HG03442 (cell line): ENCODE measurements around the gene OR5H15.
"Not testable (repeated sequence)": the region's sequence is repeated elsewhere in the genome, so short reads cannot be mapped to it uniquely, and the experiment has no call there.

Experiments used
- ATAC-seq: cut with Tn5 transposase; IDR thresholded peaks from one replicate; pipeline ENCODE4 v1.9.1; 2021; ENCODE audit warnings: mild to moderate bottlenecking, moderate library complexity; ENCODE audit not compliant: unreplicated experiment

Gene OR5H15

GRCh38 chr3:98166396-98166795 lies at the start of gene OR5H15:
OR5H15 (plus strand) TSS chr3:98166696; CDS start chr3:98168700, 2,004 bp downstream.
- ATAC-seq = no peak

DNA sequence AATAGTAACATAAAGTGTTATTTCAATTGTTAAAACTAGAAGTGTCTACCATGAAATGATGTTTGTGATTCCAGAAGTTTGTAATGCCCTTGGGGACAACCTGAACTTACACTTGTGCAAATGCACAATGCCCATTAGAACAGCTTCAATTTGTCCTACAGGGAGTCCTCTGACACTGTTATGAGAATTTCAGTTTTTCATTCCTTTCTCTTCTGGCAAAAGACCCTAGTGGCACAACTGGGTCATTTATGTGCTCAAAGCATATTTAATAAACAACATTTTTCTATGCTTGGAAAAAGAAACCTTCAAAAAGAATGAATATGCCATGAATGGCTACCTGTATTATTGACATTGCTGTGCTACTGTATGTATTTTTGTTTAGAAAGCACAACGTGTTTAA lies 36.1 kb upstream of the OR5H15 start, which contains the start of gene OR5H1:
TSS of gene OR5H1 (plus strand) at position 301 of the 400 bp plus-strand sequence. CDS start 1,977 bp downstream, outside the sequence.
- ATAC-seq = no peak

DNA sequence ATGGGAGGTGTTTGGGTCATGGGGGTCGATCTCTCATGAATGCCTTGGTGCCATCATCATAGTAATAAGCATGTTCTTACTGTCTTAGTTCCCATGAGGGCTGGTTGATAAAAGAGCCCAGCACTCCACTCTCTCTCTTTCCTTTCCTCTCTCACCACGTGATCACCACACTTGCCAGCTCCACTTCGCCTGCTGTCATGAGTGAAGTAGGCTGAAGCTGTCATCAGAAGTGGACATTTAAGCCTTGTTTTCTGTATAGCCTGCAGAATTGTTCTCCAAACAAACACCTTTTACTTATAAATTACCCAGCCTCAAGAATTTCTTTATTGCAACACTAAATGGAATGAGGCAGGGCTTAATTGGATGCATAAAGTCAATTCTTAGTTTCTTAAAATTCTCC lies 29.9 kb upstream of the OR5H15 start:
- ATAC-seq = no peak

GRCh38 chr3:98137826-98138557 lies 28.5 kb upstream of the OR5H15 start:
- ATAC-seq = not testable (repeated sequence)

DNA sequence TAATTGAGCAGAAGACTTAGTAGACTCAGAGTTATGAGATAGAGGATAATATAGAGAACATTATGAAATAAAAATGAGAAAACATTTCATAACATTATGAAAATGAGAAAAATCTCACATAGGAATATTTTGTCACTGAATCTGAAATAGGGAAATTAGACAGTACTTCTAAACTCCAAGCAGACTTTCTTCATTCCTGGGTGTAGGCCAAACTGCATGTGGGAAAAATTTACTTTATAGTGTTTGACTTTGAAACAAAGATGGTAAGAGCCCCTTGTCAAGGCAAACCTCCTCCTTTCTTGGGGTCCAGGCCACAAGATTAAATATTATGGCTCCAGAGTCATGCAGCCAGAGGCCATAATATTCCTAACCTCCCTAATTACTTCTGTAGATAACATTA lies 26.0 kb upstream of the OR5H15 start:
- ATAC-seq = no peak

DNA sequence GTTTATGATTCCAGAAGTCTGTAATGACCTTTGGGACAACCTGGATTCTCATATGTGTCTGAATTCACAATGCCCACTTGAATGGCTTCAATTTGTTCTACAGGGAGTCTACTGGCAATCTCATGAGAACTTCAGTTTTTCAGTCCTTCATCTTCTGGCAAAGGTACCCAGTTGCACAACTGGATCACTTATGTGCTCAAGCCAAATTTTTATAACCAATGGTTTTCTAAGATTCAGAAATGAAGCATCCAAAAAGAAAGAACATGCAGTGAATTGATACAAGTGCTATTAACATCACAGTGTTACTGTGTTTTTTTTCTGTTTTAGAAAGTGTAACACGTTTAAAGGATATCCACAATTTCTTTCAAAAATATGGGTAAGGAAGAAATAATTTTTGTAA lies 19.3 kb upstream of the OR5H15 start, which contains the start of gene OR5H14:
TSS of gene OR5H14 (plus strand) at position 301 of the 400 bp plus-strand sequence. CDS start 1,907 bp downstream, outside the sequence.
- no peak for ATAC-seq

GRCh38 chr3:98148751-98149150 lies 17.7 kb upstream of the OR5H15 start:
- no peak for ATAC-seq

- ATAC-seq = not testable (repeated sequence)
Observed at GRCh38 chr3:98149456-98149855, 17.0 kb upstream of the OR5H15 start.

- no peak for ATAC-seq
Observed at GRCh38 chr3:98151241-98151640, 15.3 kb upstream of the OR5H15 start.

DNA sequence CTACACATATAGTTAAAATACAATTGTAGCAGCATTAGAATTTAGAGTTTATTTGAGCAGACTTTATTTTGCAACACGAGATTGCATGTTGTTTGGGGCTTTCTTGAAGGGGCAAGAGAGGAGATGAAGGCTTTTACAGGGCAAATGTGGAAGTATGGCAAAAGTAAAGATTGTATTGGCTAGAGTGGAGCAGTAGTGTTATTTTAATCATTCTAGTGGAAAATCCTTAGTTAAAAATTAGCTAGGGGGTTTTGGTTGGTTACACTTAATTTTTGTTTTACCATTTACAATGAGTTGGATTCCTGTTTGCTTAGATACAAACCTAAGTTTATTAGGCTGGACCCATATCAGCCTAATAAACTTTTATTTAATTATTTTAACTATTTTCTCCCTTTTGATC lies 4.6 kb downstream of the OR5H15 start:
- ATAC-seq = no peak

DNA sequence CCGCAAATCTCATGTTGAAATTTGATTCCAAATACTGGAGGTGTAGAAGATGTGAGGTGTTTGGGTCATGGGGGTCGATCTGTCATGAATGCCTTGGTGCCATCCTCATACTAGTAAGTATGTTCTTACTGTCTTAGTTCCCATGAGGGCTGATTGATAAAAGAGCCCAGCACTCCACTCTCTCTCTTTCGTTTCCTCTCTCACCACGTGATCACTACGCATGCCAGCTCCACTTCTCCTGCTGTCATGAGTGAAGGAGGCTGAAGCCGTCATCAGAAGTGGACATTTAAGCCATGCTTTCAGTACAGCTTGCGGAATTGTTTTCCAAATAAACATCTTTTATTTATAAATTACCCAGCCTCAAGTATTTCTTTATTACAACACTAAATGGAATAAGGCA lies 6.1 kb downstream of the OR5H15 start:
- no peak for ATAC-seq

- ATAC-seq = no peak
Observed at GRCh38 chr3:98180319-98180890, 13.9 kb downstream of the OR5H15 start.

GRCh38 chr3:98182196-98182595 lies 15.7 kb downstream of the OR5H15 start:
- ATAC-seq = no peak

- no peak for ATAC-seq
Observed at GRCh38 chr3:98185180-98185579, 18.7 kb downstream of the OR5H15 start.

GRCh38 chr3:98188545-98188944 lies 22.0 kb downstream of the OR5H15 start:
- ATAC-seq = no peak

DNA sequence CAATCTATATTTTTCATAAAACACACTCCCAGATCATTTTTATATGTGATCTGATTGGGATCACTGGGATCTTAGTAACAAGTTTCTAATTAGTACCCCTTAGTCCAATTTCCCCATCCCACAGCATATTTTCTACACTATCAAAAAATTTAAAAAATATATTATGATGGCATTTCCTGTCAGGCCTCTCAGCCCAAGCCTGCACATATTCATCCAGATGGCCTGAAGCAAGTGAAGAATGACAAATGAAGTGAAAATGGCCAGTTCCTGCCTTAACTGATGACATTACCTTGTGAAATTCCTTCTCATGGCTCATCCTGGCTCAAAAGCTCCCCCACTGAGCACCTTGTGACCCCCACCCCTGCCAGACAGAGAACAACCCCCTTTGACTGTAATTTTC lies 24.4 kb downstream of the OR5H15 start:
- not testable (repeated sequence) for ATAC-seq

- ATAC-seq = not testable (repeated sequence)
Observed at GRCh38 chr3:98196293-98196692, 29.8 kb downstream of the OR5H15 start.

- no peak for ATAC-seq
Observed at GRCh38 chr3:98199020-98199419, 32.5 kb downstream of the OR5H15 start.

- no peak for ATAC-seq
Observed at GRCh38 chr3:98209244-98209643, 42.7 kb downstream of the OR5H15 start.

DNA sequence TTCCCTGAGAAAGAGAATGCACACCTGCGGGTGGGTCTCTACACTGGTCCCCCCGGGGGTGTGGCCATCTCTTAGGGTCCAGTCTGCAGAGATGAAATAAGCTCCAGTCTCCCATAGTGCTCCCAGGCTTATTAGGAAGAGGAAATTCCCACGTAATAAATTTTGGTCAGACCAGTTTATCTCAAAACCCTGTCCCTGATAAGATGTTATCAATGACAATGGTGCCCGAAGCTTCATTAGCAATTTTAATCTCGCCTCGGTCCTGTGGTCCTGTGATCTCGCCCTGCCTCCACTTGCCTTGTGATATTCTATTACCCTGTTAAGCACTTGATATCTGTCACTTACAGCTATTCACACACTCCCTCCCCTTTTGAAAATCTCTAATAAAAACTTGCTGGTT lies 46.8 kb downstream of the OR5H15 start:
- ATAC-seq = no peak

DNA sequence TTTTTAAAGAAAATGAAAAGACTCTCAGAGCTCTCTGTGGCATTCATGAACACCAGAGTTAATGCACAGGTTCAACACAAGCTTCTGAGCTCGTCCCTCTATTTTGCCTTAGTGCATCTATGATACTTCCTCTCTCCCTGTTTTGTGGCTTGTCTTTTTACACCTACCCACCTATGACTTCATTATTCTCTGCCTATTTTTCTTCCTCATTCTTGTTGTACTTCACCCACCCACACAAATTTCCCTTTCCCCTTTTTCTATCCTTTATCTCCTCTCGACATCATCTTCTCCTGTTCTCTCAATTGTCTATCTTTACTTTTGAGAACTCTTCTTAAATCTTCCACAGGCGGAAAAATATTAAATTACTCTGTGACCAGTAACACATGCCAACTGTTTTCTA lies 48.6 kb downstream of the OR5H15 start:
- ATAC-seq = no peak
